Gastroesophageal sphincter (tissue), 2 donors: ENCODE data around the gene WRNIP1.

Experiments
- POLR2A ChIP-seq, 2 donors: fragments of 450-650 bp; IDR thresholded peaks; one replicate each; pipeline ENCODE4 v1.6.1; 2017; ENCODE audit warnings: antibody characterized with exemption in 2 of 2, mild to moderate bottlenecking in 2 of 2, moderate library complexity in 1 of 2
- POLR2AphosphoS5 ChIP-seq: sonication (generic); formaldehyde crosslinking; IDR thresholded peaks from one replicate; pipeline ENCODE4 v1.6.1; 2017; ENCODE audit warnings: antibody characterized with exemption

DNA sequence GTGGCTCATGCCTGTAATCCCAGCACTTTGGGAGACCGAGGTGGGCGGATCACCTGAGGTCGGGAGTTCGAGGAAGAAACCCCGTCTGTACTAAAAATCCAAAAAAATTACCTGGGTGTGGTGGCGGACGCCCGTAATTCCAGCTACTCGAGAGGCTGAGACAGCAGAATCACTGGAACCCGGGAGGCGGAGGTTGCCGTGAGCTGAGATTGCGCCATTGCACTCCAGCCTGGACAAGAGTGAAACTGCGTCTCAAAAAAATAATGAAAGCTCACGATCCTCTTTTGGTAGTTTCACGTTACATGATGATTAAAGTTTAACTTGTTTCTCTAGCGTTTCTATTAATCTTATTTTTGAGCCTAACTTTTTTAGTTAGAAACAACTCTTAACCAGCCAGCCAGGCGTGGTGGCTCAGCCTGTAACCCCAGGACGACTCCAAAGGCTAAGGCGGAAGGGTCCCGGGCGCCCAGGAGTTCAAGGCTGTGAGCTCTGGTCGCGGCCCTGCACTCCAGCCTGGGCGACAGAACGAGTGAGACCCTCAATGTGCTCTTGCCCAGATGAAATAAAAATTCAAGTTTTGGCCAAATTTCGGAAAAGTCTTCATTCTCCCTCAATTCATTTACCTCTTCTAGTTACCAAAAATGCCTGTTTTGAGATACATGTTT, 1.2 kb upstream of the WRNIP1 start:
- TF ChIP-seq POLR2AphosphoS5 (no peak), POLR2A (IDR thresholded peaks at IDR 0.05) (no peak)
